WERI-Rb-1 (cell line): ENCODE results near the gene ZNF440.
"Not testable (repeated sequence)": the region's sequence is repeated elsewhere in the genome, so short reads cannot be mapped to it uniquely, and the experiment has no call there.

Source experiments
- DNase-seq: peaks from one replicate; pipeline ENCODE4 v3.0.0-alpha.2; 2020
- H3K27ac ChIP-seq: fragments of 250-450 bp; sonication (Bioruptor Pico); 2 replicates; pipeline ENCODE4 v1.5.1; 2020; ENCODE audit warnings: mild to moderate bottlenecking, moderate library complexity
- H3K27me3 ChIP-seq: fragments of 250-450 bp; sonication (Bioruptor Pico); 2 replicates; pipeline ENCODE4 v1.5.1; 2021; ENCODE audit warnings: mild to moderate bottlenecking, low read depth, moderate library complexity; ENCODE audit not compliant: insufficient read depth, severe bottlenecking
- H3K36me3 ChIP-seq: fragments of 250-450 bp; sonication (Bioruptor Pico); 2 replicates; pipeline ENCODE4 v1.5.1; 2020; ENCODE audit warnings: mild to moderate bottlenecking, moderate library complexity
- H3K4me3 ChIP-seq: 2 replicates; pipeline ENCODE4 v1.5.1; 2011; ENCODE audit warnings: low read depth, mild to moderate bottlenecking, control low read depth, low read length
- H3K9me3 ChIP-seq: fragments of 250-450 bp; sonication (Bioruptor Pico); 2 replicates; pipeline ENCODE4 v1.5.1; 2021; ENCODE audit warnings: mild to moderate bottlenecking, moderate library complexity; ENCODE audit not compliant: severe bottlenecking
- CTCF ChIP-seq: IDR thresholded peaks from 2 replicates; pipeline ENCODE4 v1.5.1; 2011; ENCODE audit warnings: low read depth, mild to moderate bottlenecking, control low read depth, inconsistent platforms, low read length

Gene ZNF440

GRCh38 chr19:11833541-11833940, 19.5 kb downstream of the ZNF440 start:
- Histone ChIP-seq H3K27me3 (no peaks in the 10 kb centered on the region), H3K9me3 (peaks cover 12% of the 10 kb centered on the region), H3K36me3 (peaks cover 24% of the 10 kb centered on the region), H3K27ac (no peak overlapping the region), H3K4me3 (no peak overlapping the region)
- TF ChIP-seq CTCF: no peak
- no peak for DNase-seq

- peaks cover 24% of the 10 kb centered on the region for H3K36me3 ChIP-seq
- H3K27ac ChIP-seq, H3K27me3 ChIP-seq, H3K4me3 ChIP-seq, DNase-seq: not testable (repeated sequence)
- peaks cover 12% of the 10 kb centered on the region for H3K9me3 ChIP-seq
These were observed 21.6 kb downstream of the ZNF440 start for GRCh38 chr19:11835626-11836066.

GRCh38 chr19:11843722-11844121, 29.6 kb downstream of the ZNF440 start:
- H3K27ac ChIP-seq: no peak overlapping the region
- no peak for DNase-seq
- TF ChIP-seq CTCF: no peak
- H3K36me3 ChIP-seq: no peaks in the 10 kb centered on the region
- H3K27me3 ChIP-seq: no peaks in the 10 kb centered on the region
- H3K4me3 ChIP-seq: no peak overlapping the region
- H3K9me3 ChIP-seq: no peaks in the 10 kb centered on the region

DNA sequence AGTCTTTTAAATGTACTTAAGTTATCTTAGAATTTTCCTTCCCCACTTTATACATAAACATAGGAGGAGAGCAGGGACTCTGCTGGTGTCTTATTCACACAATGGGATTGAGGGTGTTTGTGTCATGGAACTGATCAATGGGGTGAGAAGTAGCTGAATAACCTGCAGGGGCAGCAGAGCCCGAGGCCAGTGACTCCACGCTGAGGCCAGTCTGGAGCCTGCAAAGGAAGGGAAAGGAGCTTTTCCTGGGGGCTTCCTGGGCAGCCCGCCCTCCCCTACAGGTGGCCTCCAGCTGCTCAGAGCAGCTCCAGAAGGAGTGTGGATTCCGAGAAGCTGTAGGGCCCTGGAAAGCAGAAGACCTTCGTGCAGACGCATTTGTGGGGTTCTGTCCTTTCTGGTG, 33.5 kb downstream of the ZNF440 start:
- Histone ChIP-seq H3K27ac (peak overlapping the region; percentile 86), H3K4me3 (peak overlapping the region; percentile 89), H3K36me3 (peaks cover 11% of the 10 kb centered on the region)
- not testable (repeated sequence) for H3K27me3 ChIP-seq, H3K9me3 ChIP-seq
- peak; percentile 51 for TF ChIP-seq CTCF
- DNase-seq: peak; percentile 82

DNA sequence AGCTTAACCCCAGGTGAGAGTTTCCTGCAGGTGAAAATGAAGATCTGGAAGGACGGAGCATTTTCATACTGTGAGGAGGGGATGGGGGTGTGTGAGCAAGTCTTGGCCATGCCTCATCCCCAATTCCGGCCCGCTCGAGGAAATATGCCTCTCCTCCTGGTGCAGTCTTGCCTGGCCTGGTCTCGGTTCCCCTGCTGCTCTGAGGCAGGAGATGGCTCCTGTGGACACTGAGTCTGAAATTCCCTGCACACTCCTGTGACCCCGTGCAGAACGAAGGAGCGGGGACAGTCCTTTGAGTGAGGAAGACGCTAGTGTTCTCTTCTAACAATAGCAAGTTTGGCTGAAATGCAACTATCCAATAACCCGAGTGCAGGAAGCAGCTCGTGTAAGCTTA, 34.1 kb downstream of the ZNF440 start:
- peak overlapping the region; percentile 89 for H3K4me3 ChIP-seq
- no peak for TF ChIP-seq CTCF

GRCh38 chr19:11848594-11849469, 34.8 kb downstream of the ZNF440 start, which contains the start of gene ZNF439:
Gene ZNF439 (plus strand): TSS chr19:11848726. CDS start chr19:11848868, 142 bp downstream.
- H3K9me3 ChIP-seq: no peaks in the 10 kb centered on the region
- DNase-seq: peak; percentile 98
- peaks cover 23% of the 10 kb centered on the region for H3K36me3 ChIP-seq
- peak within 1 kb of the TSS; percentile 86 for H3K27ac ChIP-seq
- no peak for TF ChIP-seq CTCF
- H3K4me3 ChIP-seq: peak within 1 kb of the TSS; percentile 89
- no peaks in the 10 kb centered on the region for H3K27me3 ChIP-seq

More for the DNA sequence above, 34.1 kb downstream of the ZNF440 start:
- Histone ChIP-seq H3K27me3 (no peaks in the 10 kb centered on the region), H3K9me3 (no peaks in the 10 kb centered on the region), H3K36me3 (peaks cover 17% of the 10 kb centered on the region), H3K27ac (peak overlapping the region; percentile 86)
- no peak for DNase-seq

DNA sequence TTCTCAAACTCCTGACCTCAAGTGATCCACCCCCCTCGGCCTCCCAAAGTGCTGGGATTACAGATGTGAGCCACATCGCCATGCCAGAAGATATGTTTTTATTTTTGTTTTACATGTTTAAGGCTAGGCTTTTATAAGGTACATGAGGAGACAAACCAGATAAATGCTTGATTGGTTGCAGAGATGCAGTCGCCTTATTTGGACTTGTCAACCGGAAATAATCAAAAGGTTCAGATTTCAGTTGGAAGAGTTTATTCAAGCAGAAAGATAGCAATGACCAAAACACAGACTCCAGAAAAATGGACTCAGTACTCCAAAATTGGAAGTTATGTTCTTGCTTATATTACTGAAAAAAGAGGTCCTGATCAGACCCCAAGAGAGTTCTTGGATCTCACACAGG, 36.2 kb downstream of the ZNF440 start:
- not testable (repeated sequence) for H3K9me3 ChIP-seq, H3K27me3 ChIP-seq, H3K27ac ChIP-seq, DNase-seq, H3K4me3 ChIP-seq
- peaks cover 32% of the 10 kb centered on the region for H3K36me3 ChIP-seq
